HCT116 (cell line): ENCODE results near the gene GJD3. TPM values are rescaled to one million over a fixed set of nuclear protein-coding genes. Genes with fewer than 3 reads are reported as not detected.
A peak's percentile ranks its signal among the peaks of the same experiment; 100 is the strongest.

Experiments used
- ATAC-seq: fragments of 200-7000 bp; cut with Tn5 transposase; 2 replicates; pipeline ENCODE4 v1.9.1; 2020; ENCODE audit warnings: mild to moderate bottlenecking, moderate library complexity
- BruUV-seq: library from RNA; stranded (reverse); fragments of 400-500 nt; replicated peaks from 2 replicates; lab custom pipeline; 2021; lab: Mats Ljungman, UMichigan
- CTCF ChIA-PET: fragments of 300-600 bp; sonication (Branson Sonifier 250); formaldehyde crosslinking; loops from one replicate; lab custom pipeline; 2021; ENCODE audit warnings: antibody characterized with exemption; lab: Charles Lee
- POLR2A ChIA-PET: fragments of 300-600, 350-600 bp; sonication (Branson Sonifier 250); formaldehyde crosslinking; loops from one replicate; lab custom pipeline; 2021; ENCODE audit warnings: antibody characterized with exemption; lab: Charles Lee
- RAD21 ChIA-PET, 2 experiments: fragments of 300-600 bp; sonication (Branson Sonifier 250); formaldehyde crosslinking; loops; one replicate each; lab custom pipeline; 2023; ENCODE audit warnings: low total read pairs in 2 of 2; ENCODE audit not compliant: uncharacterized antibody in 2 of 2, unreplicated experiment in 2 of 2, low non-redundant PET in 1 of 2; lab: Charles Lee
- DNase-seq: peaks from one replicate; pipeline ENCODE4 v3.0.0-alpha.2; 2010; ENCODE audit warnings: low read depth, low spot score
- H2AFZ ChIP-seq: fragments of 200-600 bp; shearing (Covaris generic), sonication (generic); 2 replicates; pipeline ENCODE4 v1.6.1; 2017; ENCODE audit warnings: low read depth, mixed run types, mixed read lengths, antibody characterized with exemption, low read length; ENCODE audit not compliant: poor library complexity, severe bottlenecking
- H3K27ac ChIP-seq: 2 replicates; pipeline ENCODE4 v1.5.1; 2012; ENCODE audit warnings: low read depth, low read length
- H3K27me3 ChIP-seq: fragments of 200-600 bp; sonication (generic); 2 replicates; pipeline ENCODE4 v1.6.1; 2016; ENCODE audit warnings: mixed run types, low read length, mixed read lengths; ENCODE audit not compliant: insufficient read depth
- H3K36me3 ChIP-seq, 2 experiments: fragments of 200-500 bp in 1 of 2; fragments of 200-600 bp in 1 of 2; sonication (Bioruptor generic) in 1 of 2; sonication (generic) in 1 of 2; 2 replicates each; pipeline versions ENCODE4 v1.5.1 to v1.6.1; 2014 to 2016; ENCODE audit warnings: low read length in 2 of 2, inconsistent platforms in 1 of 2, mixed read lengths in 1 of 2, mixed run types in 1 of 2; ENCODE audit not compliant: insufficient read depth in 2 of 2, control insufficient read depth in 1 of 2
- H3K4me1 ChIP-seq, 2 experiments: fragments of 200-600 bp in 1 of 2; sonication (generic) in 1 of 2; 2 replicates each; pipeline versions ENCODE4 v1.5.1 to v1.6.1; 2012 to 2017; ENCODE audit warnings: low read length in 2 of 2, inconsistent platforms in 1 of 2, mild to moderate bottlenecking in 1 of 2, mixed read lengths in 1 of 2, mixed run types in 1 of 2, moderate library complexity in 1 of 2; ENCODE audit not compliant: insufficient read depth in 2 of 2, control insufficient read depth in 1 of 2
- H3K4me2 ChIP-seq: fragments of 200-600 bp; sonication (generic); 2 replicates; pipeline ENCODE4 v1.6.1; 2017; ENCODE audit warnings: mixed run types, low read length, mixed read lengths
- H3K4me3 ChIP-seq, 2 experiments: fragments of 200-600 bp in 1 of 2; sonication (generic) in 1 of 2; replicated peaks in 1 of 2; 2 replicates each; pipeline ENCODE4 v1.5.1; 2011 to 2016; ENCODE audit warnings: low read length in 2 of 2, control low read depth in 1 of 2, low read depth in 1 of 2, mild to moderate bottlenecking in 1 of 2, mixed read lengths in 1 of 2, mixed run types in 1 of 2
- H3K79me2 ChIP-seq: fragments of 200-600 bp; sonication (generic); 2 replicates; pipeline ENCODE4 v1.6.1; 2017; ENCODE audit warnings: mild to moderate bottlenecking, mixed run types, low read length, moderate library complexity, mixed read lengths; ENCODE audit not compliant: insufficient read depth
- H3K9ac ChIP-seq: fragments of 200-600 bp; sonication (generic); 2 replicates; pipeline ENCODE4 v1.6.1; 2016; ENCODE audit warnings: low read length, mixed read lengths
- H3K9me2 ChIP-seq: fragments of 200-600 bp; sonication (generic), shearing (Covaris generic); 2 replicates; pipeline ENCODE4 v1.6.1; 2017; ENCODE audit warnings: mixed run types, mild to moderate bottlenecking, moderate library complexity; ENCODE audit not compliant: insufficient read depth
- H3K9me3 ChIP-seq, 2 experiments: fragments of 200-500 bp in 1 of 2; fragments of 200-600 bp in 1 of 2; sonication (Bioruptor generic) in 1 of 2; sonication (generic) in 1 of 2; 2 replicates each; pipeline ENCODE4 v1.6.1; 2014 to 2017; ENCODE audit warnings: low read length in 2 of 2, mixed read lengths in 2 of 2, inconsistent platforms in 1 of 2, low read depth in 1 of 2, mild to moderate bottlenecking in 1 of 2, mixed run types in 1 of 2, moderate library complexity in 1 of 2; ENCODE audit not compliant: control insufficient read depth in 1 of 2, insufficient read depth in 1 of 2
- H4K20me1 ChIP-seq: fragments of 200-600 bp; sonication (generic), shearing (Covaris generic); 2 replicates; pipeline ENCODE4 v1.6.1; 2017; ENCODE audit warnings: mixed run types, mild to moderate bottlenecking, moderate library complexity; ENCODE audit not compliant: insufficient read depth
- ATF3 ChIP-seq: IDR thresholded peaks from 2 replicates; pipeline ENCODE4 v1.6.1; 2012
- CTCF ChIP-seq, 3 experiments: fragments of 200-600 bp in 1 of 3; sonication (generic) in 1 of 3; IDR thresholded peaks in 2 of 3; conservative IDR thresholded peaks in 1 of 3; 2 replicates each; pipeline ENCODE4 v1.5.1; 2012 to 2017; ENCODE audit warnings: low read depth in 2 of 3, low read length in 2 of 3, antibody characterized with exemption in 1 of 3, borderline replicate concordance in 1 of 3, control low read depth in 1 of 3, mild to moderate bottlenecking in 1 of 3, mixed read lengths in 1 of 3, mixed run types in 1 of 3, moderate library complexity in 1 of 3; ENCODE audit not compliant: insufficient read depth in 1 of 3
- EGR1 ChIP-seq: IDR thresholded peaks from 2 replicates; pipeline ENCODE4 v1.6.1; 2012; ENCODE audit warnings: low read depth
- ELF1 ChIP-seq: IDR thresholded peaks from 2 replicates; pipeline ENCODE4 v1.6.1; 2012; ENCODE audit warnings: low read depth, borderline replicate concordance
- FOSL1 ChIP-seq: IDR thresholded peaks from 2 replicates; pipeline ENCODE4 v1.6.1; 2012; ENCODE audit warnings: low read depth
- MAX ChIP-seq: IDR thresholded peaks from 2 replicates; pipeline ENCODE4 v1.6.1; 2012
- POLR2A ChIP-seq: IDR thresholded peaks from 2 replicates; pipeline ENCODE4 v1.7.0; 2011; ENCODE audit warnings: borderline replicate concordance; ENCODE audit not compliant: insufficient read depth, insufficient read length; ENCODE audit errors: extremely low read depth
- POLR2AphosphoS5 ChIP-seq: IDR thresholded peaks from 2 replicates; pipeline ENCODE4 v1.6.1; 2011; ENCODE audit warnings: mild to moderate bottlenecking, low read depth, low read length, moderate library complexity
- RAD21 ChIP-seq: IDR thresholded peaks from 2 replicates; pipeline ENCODE4 v1.6.1; 2012; ENCODE audit warnings: low read depth, mild to moderate bottlenecking
- REST ChIP-seq: IDR thresholded peaks from 2 replicates; pipeline ENCODE4 v1.6.1; 2012; ENCODE audit warnings: low read depth
- SIN3A ChIP-seq: IDR thresholded peaks from 2 replicates; pipeline ENCODE4 v1.6.1; 2012; ENCODE audit warnings: low read depth
- SRF ChIP-seq: IDR thresholded peaks from 2 replicates; pipeline ENCODE4 v1.6.1; 2012; ENCODE audit warnings: low read depth
- TCF7L2 ChIP-seq: IDR thresholded peaks from 2 replicates; pipeline ENCODE4 v1.7.0; 2011; ENCODE audit warnings: borderline replicate concordance, inconsistent platforms; ENCODE audit not compliant: insufficient read depth, insufficient read length; ENCODE audit errors: extremely low read depth
- YY1 ChIP-seq: IDR thresholded peaks from 2 replicates; pipeline ENCODE4 v1.6.1; 2011; ENCODE audit warnings: low read length, low read depth, moderate library complexity, mild to moderate bottlenecking; ENCODE audit not compliant: insufficient replicate concordance; ENCODE audit errors: extremely low read depth
- ZNF274 ChIP-seq: fragments of 200-500 bp; sonication (Bioruptor generic); IDR thresholded peaks from 2 replicates; pipeline ENCODE4 v1.6.1; 2014; ENCODE audit warnings: mild to moderate bottlenecking, low read depth, low read length, inconsistent platforms
- intact Hi-C: fragments of 100-400 bp; cut with micrococcal nuclease; formaldehyde crosslinking; loops from 2 replicates; pipeline ENCODE4 v1.10.0; 2022
- total RNA-seq: library from RNA; stranded (reverse); gene quantifications from one replicate; pipeline ENCODE4 v1.2.1, GENCODE V29; 2021; ENCODE audit not compliant: unreplicated experiment

GJD3 gene
- total RNA-seq, 1 experiment from 2014 or later, result not detected

GRCh38 chr17:40323391-40324381 is 40.9 kb downstream of the GJD3 start:
- Histone ChIP-seq H3K4me3 (no peak overlapping the region), H3K9ac (peak overlapping the region; percentile 66), H4K20me1 (no peaks in the 10 kb centered on the region), H3K79me2 (peaks cover 97% of the 10 kb centered on the region), H3K27me3 (no peaks in the 10 kb centered on the region), H3K4me2 (peak overlapping the region; percentile 95), H3K27ac (peak overlapping the region; percentile 10; the same call in 1 of the 2 replicates), H2AFZ (no peak overlapping the region), H3K36me3 (no peaks in the 10 kb centered on the region), H3K9me3 (no peaks in the 10 kb centered on the region), H3K4me1 (peaks cover 35 to 59% of the 10 kb centered on the region in 2 experiments), H3K9me2 (no peaks in the 10 kb centered on the region)
- BruUV-seq, result no TSS peak
- ChIA-PET POLR2A (interaction anchor here (1.0 kb wide), 1 partner anchor 10 kb away, joined by 5 read pairs; no protein-coding TSS in a partner anchor), CTCF (no interaction called here), RAD21 (interaction anchor here in 1 of 2 experiments (0.7 kb wide), 1 partner anchor 17 kb away, joined by 3 read pairs; no protein-coding TSS in a partner anchor)
- DNase-seq (no peak), ATAC-seq (no peak)
- intact Hi-C loops, result no loop called here
- no peak for TF ChIP-seq CTCF (IDR thresholded peaks at IDR 0.05 in 2 of 3, conservative IDR thresholded peaks at IDR 0.05 in 1 of 3; ENCODE audit: borderline replicate concordance in 1 of 3, insufficient read depth in 1 of 3, low read depth in 2 of 3, low read length in 2 of 3)
- TF ChIP-seq FOSL1, result no peak
- TF ChIP-seq TCF7L2, result no peak
- TF ChIP-seq ZNF274, result no peak
- TF ChIP-seq SIN3A, result no peak
- TF ChIP-seq POLR2AphosphoS5, result no peak
- no peak for TF ChIP-seq RAD21
- TF ChIP-seq ELF1, result no peak
- TF ChIP-seq YY1, result no peak
- no peak for TF ChIP-seq ATF3
- no peak for TF ChIP-seq SRF
- TF ChIP-seq MAX, result no peak
- TF ChIP-seq EGR1, result no peak
- TF ChIP-seq POLR2A, result no peak
- TF ChIP-seq REST, result no peak
